HCT116 (cell line): ENCODE data around the gene NAB1. TPM values are rescaled to one million over a fixed set of nuclear protein-coding genes. Genes with fewer than 3 reads are reported as not detected.

Experiments
- ATAC-seq: fragments of 200-7000 bp; cut with Tn5 transposase; 2 replicates; pipeline ENCODE4 v1.9.1; 2020; ENCODE audit warnings: mild to moderate bottlenecking, moderate library complexity
- BruUV-seq: library from RNA; stranded (reverse); fragments of 400-500 nt; replicated peaks from 2 replicates; lab custom pipeline; 2021; lab: Mats Ljungman, UMichigan
- CTCF ChIA-PET: fragments of 300-600 bp; sonication (Branson Sonifier 250); formaldehyde crosslinking; loops from one replicate; lab custom pipeline; 2021; ENCODE audit warnings: antibody characterized with exemption; lab: Charles Lee
- POLR2A ChIA-PET: fragments of 300-600, 350-600 bp; sonication (Branson Sonifier 250); formaldehyde crosslinking; loops from one replicate; lab custom pipeline; 2021; ENCODE audit warnings: antibody characterized with exemption; lab: Charles Lee
- RAD21 ChIA-PET, 2 experiments: fragments of 300-600 bp; sonication (Branson Sonifier 250); formaldehyde crosslinking; loops; one replicate each; lab custom pipeline; 2023; ENCODE audit warnings: low total read pairs in 2 of 2; ENCODE audit not compliant: uncharacterized antibody in 2 of 2, unreplicated experiment in 2 of 2, low non-redundant PET in 1 of 2; lab: Charles Lee
- DNase-seq: peaks from one replicate; pipeline ENCODE4 v3.0.0-alpha.2; 2010; ENCODE audit warnings: low read depth, low spot score
- H2AFZ ChIP-seq: fragments of 200-600 bp; shearing (Covaris generic), sonication (generic); 2 replicates; pipeline ENCODE4 v1.6.1; 2017; ENCODE audit warnings: low read depth, mixed run types, mixed read lengths, antibody characterized with exemption, low read length; ENCODE audit not compliant: poor library complexity, severe bottlenecking
- H3K27ac ChIP-seq: 2 replicates; pipeline ENCODE4 v1.5.1; 2012; ENCODE audit warnings: low read depth, low read length
- H3K27me3 ChIP-seq: fragments of 200-600 bp; sonication (generic); 2 replicates; pipeline ENCODE4 v1.6.1; 2016; ENCODE audit warnings: mixed run types, low read length, mixed read lengths; ENCODE audit not compliant: insufficient read depth
- H3K36me3 ChIP-seq, 2 experiments: fragments of 200-500 bp in 1 of 2; fragments of 200-600 bp in 1 of 2; sonication (Bioruptor generic) in 1 of 2; sonication (generic) in 1 of 2; 2 replicates each; pipeline versions ENCODE4 v1.5.1 to v1.6.1; 2014 to 2016; ENCODE audit warnings: low read length in 2 of 2, inconsistent platforms in 1 of 2, mixed read lengths in 1 of 2, mixed run types in 1 of 2; ENCODE audit not compliant: insufficient read depth in 2 of 2, control insufficient read depth in 1 of 2
- H3K4me1 ChIP-seq, 2 experiments: fragments of 200-600 bp in 1 of 2; sonication (generic) in 1 of 2; 2 replicates each; pipeline versions ENCODE4 v1.5.1 to v1.6.1; 2012 to 2017; ENCODE audit warnings: low read length in 2 of 2, inconsistent platforms in 1 of 2, mild to moderate bottlenecking in 1 of 2, mixed read lengths in 1 of 2, mixed run types in 1 of 2, moderate library complexity in 1 of 2; ENCODE audit not compliant: insufficient read depth in 2 of 2, control insufficient read depth in 1 of 2
- H3K4me2 ChIP-seq: fragments of 200-600 bp; sonication (generic); 2 replicates; pipeline ENCODE4 v1.6.1; 2017; ENCODE audit warnings: mixed run types, low read length, mixed read lengths
- H3K4me3 ChIP-seq, 2 experiments: fragments of 200-600 bp in 1 of 2; sonication (generic) in 1 of 2; replicated peaks in 1 of 2; 2 replicates each; pipeline ENCODE4 v1.5.1; 2011 to 2016; ENCODE audit warnings: low read length in 2 of 2, control low read depth in 1 of 2, low read depth in 1 of 2, mild to moderate bottlenecking in 1 of 2, mixed read lengths in 1 of 2, mixed run types in 1 of 2
- H3K79me2 ChIP-seq: fragments of 200-600 bp; sonication (generic); 2 replicates; pipeline ENCODE4 v1.6.1; 2017; ENCODE audit warnings: mild to moderate bottlenecking, mixed run types, low read length, moderate library complexity, mixed read lengths; ENCODE audit not compliant: insufficient read depth
- H3K9ac ChIP-seq: fragments of 200-600 bp; sonication (generic); 2 replicates; pipeline ENCODE4 v1.6.1; 2016; ENCODE audit warnings: low read length, mixed read lengths
- H3K9me2 ChIP-seq: fragments of 200-600 bp; sonication (generic), shearing (Covaris generic); 2 replicates; pipeline ENCODE4 v1.6.1; 2017; ENCODE audit warnings: mixed run types, mild to moderate bottlenecking, moderate library complexity; ENCODE audit not compliant: insufficient read depth
- H3K9me3 ChIP-seq, 2 experiments: fragments of 200-500 bp in 1 of 2; fragments of 200-600 bp in 1 of 2; sonication (Bioruptor generic) in 1 of 2; sonication (generic) in 1 of 2; 2 replicates each; pipeline ENCODE4 v1.6.1; 2014 to 2017; ENCODE audit warnings: low read length in 2 of 2, mixed read lengths in 2 of 2, inconsistent platforms in 1 of 2, low read depth in 1 of 2, mild to moderate bottlenecking in 1 of 2, mixed run types in 1 of 2, moderate library complexity in 1 of 2; ENCODE audit not compliant: control insufficient read depth in 1 of 2, insufficient read depth in 1 of 2
- H4K20me1 ChIP-seq: fragments of 200-600 bp; sonication (generic), shearing (Covaris generic); 2 replicates; pipeline ENCODE4 v1.6.1; 2017; ENCODE audit warnings: mixed run types, mild to moderate bottlenecking, moderate library complexity; ENCODE audit not compliant: insufficient read depth
- CEBPB ChIP-seq: IDR thresholded peaks from 2 replicates; pipeline ENCODE4 v1.6.1; 2012; ENCODE audit warnings: low read depth
- ELF1 ChIP-seq: IDR thresholded peaks from 2 replicates; pipeline ENCODE4 v1.6.1; 2012; ENCODE audit warnings: low read depth, borderline replicate concordance
- FOSL1 ChIP-seq: IDR thresholded peaks from 2 replicates; pipeline ENCODE4 v1.6.1; 2012; ENCODE audit warnings: low read depth
- JUND ChIP-seq: IDR thresholded peaks from 2 replicates; pipeline ENCODE4 v1.6.1; 2012
- RAD21 ChIP-seq: IDR thresholded peaks from 2 replicates; pipeline ENCODE4 v1.6.1; 2012; ENCODE audit warnings: low read depth, mild to moderate bottlenecking
- SP1 ChIP-seq: IDR thresholded peaks from 2 replicates; pipeline ENCODE4 v1.6.1; 2012; ENCODE audit warnings: low read depth
- TCF7L2 ChIP-seq: IDR thresholded peaks from 2 replicates; pipeline ENCODE4 v1.7.0; 2011; ENCODE audit warnings: borderline replicate concordance, inconsistent platforms; ENCODE audit not compliant: insufficient read depth, insufficient read length; ENCODE audit errors: extremely low read depth
- intact Hi-C: fragments of 100-400 bp; cut with micrococcal nuclease; formaldehyde crosslinking; loops from 2 replicates; pipeline ENCODE4 v1.10.0; 2022
- total RNA-seq: library from RNA; stranded (reverse); gene quantifications from one replicate; pipeline ENCODE4 v1.2.1, GENCODE V29; 2021; ENCODE audit not compliant: unreplicated experiment
- TF ChIP-seq, protein P1 (sequence below), 3 experiments: fragments of 200-600 bp in 1 of 3; sonication (generic) in 1 of 3; IDR thresholded peaks in 2 of 3; conservative IDR thresholded peaks in 1 of 3; 2 replicates each; pipeline ENCODE4 v1.5.1; 2012 to 2017; ENCODE audit warnings: low read depth in 2 of 3, low read length in 2 of 3, antibody characterized with exemption in 1 of 3, borderline replicate concordance in 1 of 3, control low read depth in 1 of 3, mild to moderate bottlenecking in 1 of 3, mixed read lengths in 1 of 3, mixed run types in 1 of 3, moderate library complexity in 1 of 3; ENCODE audit not compliant: insufficient read depth in 1 of 3
- TF ChIP-seq, protein P2 (sequence below): IDR thresholded peaks from 2 replicates; pipeline ENCODE4 v1.6.1; 2012
- TF ChIP-seq, protein P3 (sequence below): IDR thresholded peaks from 2 replicates; pipeline ENCODE4 v1.6.1; 2011; ENCODE audit warnings: mild to moderate bottlenecking, low read length, moderate library complexity; ENCODE audit not compliant: insufficient replicate concordance; ENCODE audit errors: extremely low read depth

The NAB1 gene
- total RNA-seq, 1 experiment from 2014 or later: 43.8 TPM

GRCh38 chr2:190635781-190636180 lies 13.1 kb upstream of the NAB1 start:
- H3K4me3 ChIP-seq: no peak overlapping the region
- ATAC-seq (peak; percentile 70), DNase-seq (no peak)
- H2AFZ ChIP-seq: peak overlapping the region; percentile 52
- ChIA-PET RAD21 (no interaction called here), POLR2A (no interaction called here), CTCF (no interaction called here)
- no peaks in the 10 kb centered on the region for H4K20me1 ChIP-seq
- no peak overlapping the region for H3K27ac ChIP-seq
- H3K9me3 ChIP-seq: no peaks in the 10 kb centered on the region
- no peaks in the 10 kb centered on the region for H3K79me2 ChIP-seq
- no peaks in the 10 kb centered on the region for H3K36me3 ChIP-seq
- BruUV-seq: no TSS peak
- no peaks in the 10 kb centered on the region for H3K9me2 ChIP-seq
- TF ChIP-seq, protein P1, sequence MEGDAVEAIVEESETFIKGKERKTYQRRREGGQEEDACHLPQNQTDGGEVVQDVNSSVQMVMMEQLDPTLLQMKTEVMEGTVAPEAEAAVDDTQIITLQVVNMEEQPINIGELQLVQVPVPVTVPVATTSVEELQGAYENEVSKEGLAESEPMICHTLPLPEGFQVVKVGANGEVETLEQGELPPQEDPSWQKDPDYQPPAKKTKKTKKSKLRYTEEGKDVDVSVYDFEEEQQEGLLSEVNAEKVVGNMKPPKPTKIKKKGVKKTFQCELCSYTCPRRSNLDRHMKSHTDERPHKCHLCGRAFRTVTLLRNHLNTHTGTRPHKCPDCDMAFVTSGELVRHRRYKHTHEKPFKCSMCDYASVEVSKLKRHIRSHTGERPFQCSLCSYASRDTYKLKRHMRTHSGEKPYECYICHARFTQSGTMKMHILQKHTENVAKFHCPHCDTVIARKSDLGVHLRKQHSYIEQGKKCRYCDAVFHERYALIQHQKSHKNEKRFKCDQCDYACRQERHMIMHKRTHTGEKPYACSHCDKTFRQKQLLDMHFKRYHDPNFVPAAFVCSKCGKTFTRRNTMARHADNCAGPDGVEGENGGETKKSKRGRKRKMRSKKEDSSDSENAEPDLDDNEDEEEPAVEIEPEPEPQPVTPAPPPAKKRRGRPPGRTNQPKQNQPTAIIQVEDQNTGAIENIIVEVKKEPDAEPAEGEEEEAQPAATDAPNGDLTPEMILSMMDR (IDR thresholded peaks at IDR 0.05 in 2 of 3, conservative IDR thresholded peaks at IDR 0.05 in 1 of 3; ENCODE audit: borderline replicate concordance in 1 of 3, insufficient read depth in 1 of 3, low read depth in 2 of 3, low read length in 2 of 3): peak; percentile 39 to 56 (median 44); a peak in 5 of 6 replicates
- peak; percentile 59 for TF ChIP-seq RAD21
- TF ChIP-seq, protein P2, sequence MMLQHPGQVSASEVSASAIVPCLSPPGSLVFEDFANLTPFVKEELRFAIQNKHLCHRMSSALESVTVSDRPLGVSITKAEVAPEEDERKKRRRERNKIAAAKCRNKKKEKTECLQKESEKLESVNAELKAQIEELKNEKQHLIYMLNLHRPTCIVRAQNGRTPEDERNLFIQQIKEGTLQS: no peak
- no peak overlapping the region for H3K9ac ChIP-seq
- peaks cover 7 to 13% of the 10 kb centered on the region in 2 experiments; a peak in 3 of 4 replicates for H3K4me1 ChIP-seq
- no peaks in the 10 kb centered on the region for H3K27me3 ChIP-seq
- H3K4me2 ChIP-seq: peak overlapping the region; percentile 34
- intact Hi-C loops: no loop called here

GRCh38 chr2:190636361-190636760 lies 12.5 kb upstream of the NAB1 start:
- intact Hi-C loops: no loop called here
- H3K27me3 ChIP-seq: no peaks in the 10 kb centered on the region
- RAD21 ChIA-PET: no interaction called here
- no TSS peak for BruUV-seq
- CTCF ChIA-PET: no interaction called here
- no peak overlapping the region for H3K27ac ChIP-seq
- POLR2A ChIA-PET: no interaction called here
- peak overlapping the region; percentile 52 for H2AFZ ChIP-seq
- TF ChIP-seq, protein P3, sequence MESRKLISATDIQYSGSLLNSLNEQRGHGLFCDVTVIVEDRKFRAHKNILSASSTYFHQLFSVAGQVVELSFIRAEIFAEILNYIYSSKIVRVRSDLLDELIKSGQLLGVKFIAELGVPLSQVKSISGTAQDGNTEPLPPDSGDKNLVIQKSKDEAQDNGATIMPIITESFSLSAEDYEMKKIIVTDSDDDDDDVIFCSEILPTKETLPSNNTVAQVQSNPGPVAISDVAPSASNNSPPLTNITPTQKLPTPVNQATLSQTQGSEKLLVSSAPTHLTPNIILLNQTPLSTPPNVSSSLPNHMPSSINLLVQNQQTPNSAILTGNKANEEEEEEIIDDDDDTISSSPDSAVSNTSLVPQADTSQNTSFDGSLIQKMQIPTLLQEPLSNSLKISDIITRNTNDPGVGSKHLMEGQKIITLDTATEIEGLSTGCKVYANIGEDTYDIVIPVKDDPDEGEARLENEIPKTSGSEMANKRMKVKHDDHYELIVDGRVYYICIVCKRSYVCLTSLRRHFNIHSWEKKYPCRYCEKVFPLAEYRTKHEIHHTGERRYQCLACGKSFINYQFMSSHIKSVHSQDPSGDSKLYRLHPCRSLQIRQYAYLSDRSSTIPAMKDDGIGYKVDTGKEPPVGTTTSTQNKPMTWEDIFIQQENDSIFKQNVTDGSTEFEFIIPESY: no peak
- no peak for TF ChIP-seq RAD21
- TF ChIP-seq SP1: no peak
- TF ChIP-seq JUND: 0 out of 2 replicates have a peak, but pooled peaks have one; percentile 41
- TF ChIP-seq FOSL1: peak; percentile 49; the same call in 1 of the 2 replicates
- TF ChIP-seq, protein P2: no peak
- no peak for TF ChIP-seq TCF7L2
- TF ChIP-seq ELF1: no peak
- peak; percentile 76 for TF ChIP-seq CEBPB
- H3K4me3 ChIP-seq: no peak overlapping the region
- DNase-seq: no peak
- no peaks in the 10 kb centered on the region for H4K20me1 ChIP-seq
- H3K9me2 ChIP-seq: no peaks in the 10 kb centered on the region
- H3K9me3 ChIP-seq: no peaks in the 10 kb centered on the region
- no peaks in the 10 kb centered on the region for H3K79me2 ChIP-seq
- no peaks in the 10 kb centered on the region for H3K36me3 ChIP-seq
- peak; percentile 63 for ATAC-seq
- peaks cover 7 to 13% of the 10 kb centered on the region in 2 experiments; a peak in 3 of 4 replicates for H3K4me1 ChIP-seq
- H3K9ac ChIP-seq: no peak overlapping the region
- H3K4me2 ChIP-seq: peak overlapping the region; percentile 34
